Fibroblast of skin of left biceps (primary cell): ENCODE data around the gene IQSEC1.

ENCODE experiments used
- DNase-seq, 2 experiments: peaks; one replicate each; pipeline ENCODE4 v3.0.0-alpha.2; 2013; ENCODE audit warnings: low read depth in 2 of 2

IQSEC1 gene

DNA sequence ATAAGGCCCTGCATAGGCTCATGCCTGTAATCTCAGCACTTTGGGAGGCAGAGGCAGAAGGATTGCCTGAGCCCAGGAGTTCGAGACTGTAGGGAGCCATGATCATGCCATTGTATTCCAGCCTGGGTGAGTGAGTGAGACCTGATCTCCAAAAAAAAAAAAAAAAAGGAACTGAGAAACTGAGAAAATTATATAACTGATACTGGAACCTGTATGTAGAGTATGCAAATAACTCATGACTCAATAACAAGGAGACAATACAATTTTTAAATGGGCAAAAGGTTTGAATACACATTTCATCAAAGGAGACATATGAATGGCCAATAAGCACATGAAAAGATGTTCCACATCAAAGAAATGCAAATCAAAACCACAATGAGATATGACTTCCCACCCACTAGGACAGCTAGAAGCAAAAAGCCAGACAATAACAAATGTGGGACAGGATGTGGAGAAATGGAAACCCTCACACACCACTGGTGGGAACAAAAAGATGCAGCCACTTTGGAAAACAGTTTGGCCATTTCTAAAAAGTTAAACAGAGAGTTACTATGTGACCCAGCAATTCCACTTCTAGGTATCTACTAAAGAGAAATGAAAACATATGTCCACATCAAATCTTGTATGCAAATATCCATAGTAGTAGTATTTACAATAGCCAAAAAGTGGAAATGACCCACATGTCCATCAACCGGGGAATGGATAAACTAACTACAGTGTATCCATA is 70.7 kb downstream of the IQSEC1 start:
- no peak for DNase-seq

GRCh38 chr3:12999147-13000140 is 73.8 kb downstream of the IQSEC1 start:
- no peak for DNase-seq

DNA sequence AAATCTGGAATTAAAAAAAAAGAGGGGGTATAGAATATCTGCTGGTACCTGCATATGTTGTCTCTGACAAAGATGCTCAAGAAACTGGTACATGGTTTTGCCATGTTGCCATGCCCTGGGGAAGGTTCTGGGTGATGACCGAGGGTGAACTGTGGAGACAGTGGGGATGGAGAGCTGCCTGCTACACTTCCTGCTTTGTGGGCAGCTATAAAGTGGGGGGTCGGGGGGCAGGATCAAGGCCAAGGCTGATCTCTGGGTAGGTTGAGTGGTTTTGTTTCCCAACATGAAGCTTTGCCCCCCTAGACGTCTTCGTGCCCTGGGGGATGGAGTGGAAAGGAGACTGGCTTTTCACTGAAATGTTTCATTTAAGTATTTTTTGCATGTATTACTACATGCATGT is 74.6 kb downstream of the IQSEC1 start:
- no peak for DNase-seq

DNA sequence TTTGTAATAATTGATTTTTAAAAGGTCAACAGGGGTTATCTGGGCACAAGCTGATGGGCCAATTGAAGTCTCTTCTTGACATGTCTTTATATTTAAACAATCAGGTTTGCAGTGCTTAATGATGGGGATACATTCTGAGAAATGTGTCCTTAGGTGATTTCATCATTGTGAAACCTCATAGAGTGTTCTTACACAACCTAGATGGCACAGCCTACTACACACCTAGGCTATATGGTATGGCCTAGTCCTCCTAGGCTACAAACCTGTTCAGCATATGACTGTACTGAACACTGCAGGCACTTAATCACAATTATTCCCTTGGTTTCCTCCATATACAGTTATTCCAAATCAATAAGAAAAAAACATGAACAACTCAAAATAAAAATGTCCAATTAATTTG is 75.8 kb downstream of the IQSEC1 start:
- DNase-seq, result no peak

DNA sequence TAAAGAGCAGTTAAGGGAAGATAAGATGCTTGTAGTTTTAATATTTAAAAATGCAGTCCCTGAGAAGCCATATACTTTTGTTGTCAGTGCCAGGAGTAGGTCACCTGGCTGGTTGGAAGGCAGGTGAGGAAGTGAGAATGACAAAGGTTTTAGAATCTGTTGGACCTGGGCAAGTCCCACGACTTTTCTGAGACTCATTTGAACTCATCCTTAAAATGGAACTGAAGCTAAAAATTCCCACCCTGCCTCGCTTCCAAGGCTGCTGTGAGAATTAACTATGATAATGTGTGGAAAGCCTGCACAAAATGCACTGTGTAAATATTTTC is 77.1 kb downstream of the IQSEC1 start:
- DNase-seq, result no peak

DNA sequence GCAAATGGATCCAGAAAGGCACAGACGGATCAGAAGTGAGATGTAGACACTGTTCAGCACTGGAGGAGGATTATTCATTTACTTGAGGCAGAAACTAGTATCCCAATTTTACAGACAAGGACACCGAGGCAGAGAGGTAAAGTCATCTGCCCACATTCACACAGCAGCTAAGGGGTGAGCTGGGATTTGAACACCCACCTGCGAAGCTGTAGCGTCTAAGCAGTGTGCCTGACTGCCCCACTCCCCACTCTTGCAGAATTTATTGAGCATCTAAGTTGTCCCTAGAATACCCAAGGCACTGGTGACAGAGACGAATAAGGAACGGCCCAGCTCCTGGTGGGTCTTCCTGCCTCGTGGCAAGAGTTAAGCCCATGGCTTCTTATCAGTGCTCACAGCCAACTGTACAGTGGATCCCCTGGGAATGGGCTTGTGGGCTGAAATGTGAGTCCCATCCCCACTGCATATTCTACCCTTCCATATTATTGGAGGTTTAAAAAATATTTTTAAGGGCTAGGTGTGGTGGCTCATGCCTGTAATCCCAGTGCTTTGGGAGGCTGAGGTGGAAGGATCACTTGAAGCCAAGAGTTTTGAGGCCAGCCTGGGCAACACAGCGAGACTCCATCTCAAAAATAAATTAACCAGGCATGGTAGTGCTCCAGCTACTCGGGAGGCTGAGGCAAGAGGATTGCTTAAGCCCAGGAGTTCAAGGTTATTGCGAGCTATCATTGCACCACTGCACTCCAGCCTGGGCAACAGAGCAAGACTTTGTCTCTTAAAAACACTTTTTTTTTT is 77.6 kb downstream of the IQSEC1 start:
- DNase-seq, result no peak

- DNase-seq, result peak; percentile 25 to 36
These were observed 78.4 kb downstream of the IQSEC1 start for GRCh38 chr3:12994607-12995388.

GRCh38 chr3:12994357-12994606 is 78.9 kb downstream of the IQSEC1 start:
- DNase-seq, result no peak

DNA sequence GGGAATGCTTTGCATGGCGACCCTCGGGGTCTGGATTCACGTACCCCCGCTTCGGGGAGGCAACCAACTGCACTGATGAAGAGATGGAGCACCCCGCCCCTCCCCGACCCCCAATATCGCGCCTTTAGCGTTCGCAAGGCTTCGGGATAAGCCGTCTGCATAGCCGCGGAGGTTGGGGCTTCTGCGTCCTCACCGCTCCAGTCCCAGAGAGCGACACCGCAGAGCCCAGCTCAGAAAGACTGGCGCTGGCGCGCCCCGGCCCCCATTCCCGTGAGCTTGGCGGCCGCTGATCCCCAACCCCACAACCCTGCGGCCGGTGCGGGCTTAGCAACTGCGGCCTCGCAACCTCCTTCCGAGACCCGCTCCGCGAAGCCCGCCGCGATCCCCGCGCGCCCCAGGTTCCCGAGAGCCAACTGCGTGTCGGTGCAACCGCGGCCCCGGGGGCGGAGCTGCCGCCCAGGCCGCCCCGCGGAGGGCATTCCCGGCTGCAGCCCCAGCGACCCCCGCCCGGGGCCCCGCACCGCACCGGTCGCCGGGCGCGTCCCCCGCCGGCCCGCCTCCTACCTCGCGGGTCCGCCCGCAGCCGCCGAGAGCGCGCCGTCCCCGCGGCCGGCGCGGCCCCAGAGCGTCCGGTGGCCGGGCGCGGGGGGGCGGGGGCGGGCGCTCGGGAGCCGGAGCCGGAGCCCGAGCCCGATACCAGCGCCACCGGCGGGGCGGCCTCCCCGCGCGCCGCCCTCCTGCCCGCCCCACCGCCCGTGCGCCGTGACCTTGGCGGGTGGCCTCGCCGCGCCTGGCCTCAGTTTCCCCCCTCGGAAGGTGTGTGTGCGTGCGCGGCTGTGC is 79.5 kb downstream of the IQSEC1 start:
- no peak for DNase-seq

GRCh38 chr3:12992629-12993516 is 80.4 kb downstream of the IQSEC1 start:
- no peak for DNase-seq

- DNase-seq, result no peak
These were observed 81.4 kb downstream of the IQSEC1 start for GRCh38 chr3:12991861-12992281.

DNA sequence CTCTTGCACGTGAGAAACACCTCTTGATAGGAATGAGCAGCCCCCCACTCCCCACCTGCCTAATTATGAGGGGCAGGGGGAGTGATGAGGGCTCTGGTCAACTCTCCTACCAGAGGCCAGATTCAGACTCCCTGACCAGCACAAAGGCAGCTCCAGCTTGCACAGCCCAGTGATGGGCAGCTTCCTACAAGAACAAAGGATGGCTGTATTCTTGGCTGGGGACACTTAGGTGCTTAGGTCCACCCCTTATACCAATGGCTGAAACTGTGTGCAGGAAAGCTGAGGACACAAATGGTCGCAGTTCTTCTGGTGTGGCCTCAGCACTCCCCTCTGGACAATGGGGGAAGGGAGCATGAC is 81.8 kb downstream of the IQSEC1 start:
- no peak for DNase-seq

DNA sequence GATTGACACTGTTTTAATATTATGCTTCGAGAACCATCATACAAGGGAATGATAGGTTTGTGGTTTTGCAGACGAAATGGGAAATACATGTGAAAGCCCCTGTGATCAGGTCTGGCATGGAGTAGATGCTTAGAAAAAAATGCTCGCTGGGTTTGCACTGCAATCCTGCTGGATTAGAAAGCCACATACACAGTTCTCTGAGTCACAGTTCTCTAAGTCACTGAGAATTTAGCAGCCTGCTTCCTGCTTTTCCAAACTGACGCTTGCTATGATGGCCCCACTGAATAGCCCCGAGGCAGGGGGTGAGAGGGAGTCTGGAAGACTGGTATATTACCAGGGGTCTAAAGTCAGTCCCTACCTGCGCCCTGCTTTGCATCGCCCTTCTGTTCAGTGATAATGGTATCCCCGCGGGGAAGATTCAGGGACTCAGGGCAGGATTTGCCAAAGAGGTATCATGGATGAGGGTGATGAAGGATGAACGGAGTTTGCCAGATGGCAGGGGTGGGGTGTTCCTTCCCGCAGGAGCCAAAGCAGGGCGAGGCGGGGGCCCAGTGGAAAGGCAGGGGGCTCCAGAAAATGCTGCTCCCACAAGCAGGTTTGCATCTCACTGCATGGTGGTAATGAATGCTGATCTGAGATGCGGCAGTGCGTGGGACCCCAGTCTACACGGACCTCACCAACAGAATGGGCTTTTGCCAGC is 82.3 kb downstream of the IQSEC1 start:
- peak; percentile 53 to 61 for DNase-seq

GRCh38 chr3:12990306-12990705 is 82.9 kb downstream of the IQSEC1 start:
- DNase-seq, result no peak

DNA sequence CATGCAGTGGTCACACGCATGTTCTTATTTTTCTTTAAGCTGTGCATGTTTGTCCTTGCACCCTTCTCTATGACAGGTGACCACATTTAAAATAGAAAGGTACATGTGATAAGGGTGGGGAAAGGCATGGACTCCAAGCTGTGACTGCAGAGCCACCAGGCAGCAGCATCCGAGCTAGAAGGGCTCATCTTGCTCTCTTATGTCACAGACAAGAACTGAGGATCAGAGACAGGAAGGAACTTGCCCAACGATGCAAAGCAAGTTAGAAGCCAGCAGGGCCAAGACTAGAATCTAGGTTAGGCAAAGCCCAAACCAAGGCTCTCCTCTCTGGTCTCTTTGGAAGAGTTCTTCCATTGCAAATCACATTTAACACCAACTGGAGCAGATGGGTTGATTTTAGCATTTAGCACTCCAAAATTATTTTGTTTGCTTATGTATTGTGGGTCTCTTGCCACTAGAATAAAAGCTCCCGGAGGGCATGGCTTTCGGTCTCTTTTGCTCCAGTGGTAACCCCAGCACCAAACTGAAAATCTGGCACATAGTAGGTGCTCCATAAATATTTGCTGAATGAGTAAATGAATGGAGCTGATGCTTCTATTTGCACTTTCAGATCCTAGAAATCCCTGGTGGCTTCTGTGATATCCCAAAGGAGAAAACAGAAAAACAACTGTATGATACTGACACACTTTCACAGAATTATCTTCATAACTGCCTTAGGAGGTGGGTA is 84.3 kb downstream of the IQSEC1 start:
- DNase-seq, result no peak

DNA sequence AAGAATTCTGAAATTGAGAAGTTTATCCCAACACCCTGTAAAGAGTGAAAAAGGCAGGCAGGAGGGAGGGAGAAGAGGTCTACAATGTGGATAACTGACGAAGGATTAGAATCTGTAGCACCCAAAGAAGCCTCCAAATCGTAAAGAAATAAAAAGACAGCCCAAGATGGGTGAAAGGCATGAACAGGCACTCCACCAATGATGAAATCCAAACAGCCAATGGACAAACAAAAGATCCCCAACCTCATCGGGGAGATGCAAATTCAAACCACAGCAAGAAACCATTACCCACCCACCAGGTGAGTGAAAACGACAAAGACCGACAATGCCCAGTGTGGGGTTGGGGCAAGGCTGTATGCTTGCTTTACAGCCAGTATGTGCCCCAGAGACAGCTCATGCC is 85.6 kb downstream of the IQSEC1 start:
- DNase-seq, result no peak

- DNase-seq, result no peak
These were observed 86.2 kb downstream of the IQSEC1 start for GRCh38 chr3:12986986-12987385.

- no peak for DNase-seq
These were observed 86.7 kb downstream of the IQSEC1 start for GRCh38 chr3:12986521-12986920.

DNA sequence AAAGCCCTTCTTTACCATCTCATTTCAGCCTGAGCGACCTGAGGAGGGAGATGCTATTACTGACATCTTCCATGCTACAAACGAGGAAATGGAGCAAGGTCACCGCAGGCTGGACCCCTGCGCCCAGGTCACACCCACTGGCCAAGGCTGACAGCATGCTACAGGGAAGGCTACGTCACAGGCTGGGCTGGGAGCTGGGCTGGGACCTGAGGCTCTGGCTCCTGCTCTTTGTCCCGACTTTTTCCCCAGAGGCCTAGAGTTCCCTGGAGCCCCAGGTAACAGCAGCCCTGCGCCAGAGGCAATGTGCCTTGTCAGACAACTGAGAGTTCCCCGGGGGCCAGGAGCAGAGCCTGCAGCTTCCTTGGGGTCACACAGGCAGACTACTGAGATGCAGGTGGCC is 87.2 kb downstream of the IQSEC1 start:
- DNase-seq, result no peak
